A549 (cell line): ENCODE results near the gene PIK3R6.

ENCODE experiments used
- KDM1A ChIP-seq: fragments of 200-600 bp; sonication (generic); IDR thresholded peaks from 2 replicates; pipeline ENCODE4 v1.6.1; 2016; ENCODE audit warnings: low read depth, mild to moderate bottlenecking
- POLR2A ChIP-seq: IDR thresholded peaks from 2 replicates; pipeline ENCODE4 v1.6.1; 2012; ENCODE audit warnings: mild to moderate bottlenecking, low read length
- RAD21 ChIP-seq, 2 experiments: fragments of >200 bp in 1 of 2; sonication (Bioruptor Twin) in 1 of 2; formaldehyde crosslinking in 1 of 2; IDR thresholded peaks in 1 of 2; conservative IDR thresholded peaks in 1 of 2; 2 replicates in 1 of 2; 3 replicates in 1 of 2; pipeline ENCODE4 v1.6.1; 2012 to 2018; ENCODE audit warnings: inconsistent platforms in 1 of 2
- RFX5 ChIP-seq: fragments of 450-650 bp; IDR thresholded peaks from 2 replicates; pipeline ENCODE4 v1.7.1; 2014; ENCODE audit warnings: antibody characterized with exemption, mild to moderate bottlenecking, moderate library complexity
- TF ChIP-seq, protein P1 (sequence below): fragments of >200 bp; sonication (Bioruptor Twin); formaldehyde crosslinking; IDR thresholded peaks from 3 replicates; pipeline ENCODE4 v1.5.1; 2016

DNA sequence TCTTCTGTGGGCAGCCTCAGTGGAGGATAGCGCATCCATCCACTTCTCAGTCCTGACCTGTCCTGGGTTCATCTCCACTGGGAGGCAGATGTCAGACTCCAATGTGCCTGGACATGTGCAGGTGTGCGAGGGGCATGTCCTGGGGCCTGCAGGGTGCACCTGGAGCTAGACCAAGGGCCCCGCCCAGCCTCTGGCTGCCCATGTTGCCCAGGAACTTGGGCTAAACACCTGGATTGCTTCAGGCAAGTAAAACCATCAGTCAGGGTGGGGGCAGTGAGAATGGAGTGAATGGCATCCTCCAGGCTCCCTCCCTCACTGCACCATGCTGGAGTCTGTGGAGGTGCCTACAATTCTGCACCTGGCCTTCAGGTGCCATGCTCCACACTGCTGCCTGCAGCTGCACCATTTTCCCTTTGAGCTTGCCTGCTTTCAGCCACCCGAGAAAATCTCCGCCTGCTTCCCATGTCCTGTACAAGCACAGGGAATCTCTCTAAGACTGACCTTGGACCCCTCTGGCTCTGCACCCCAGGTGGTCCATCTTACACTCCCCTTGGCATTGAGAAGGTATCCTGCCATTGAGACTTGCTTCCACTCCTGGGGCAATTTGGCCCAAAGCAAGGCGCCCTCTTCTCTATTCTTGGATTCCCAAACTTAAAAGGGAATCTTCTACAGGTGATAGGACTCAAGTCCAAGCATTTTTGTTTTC, 66.2 kb downstream of the PIK3R6 start:
- TF ChIP-seq POLR2A (no peak), RFX5 (no peak), RAD21 (conservative IDR thresholded peaks at IDR 0.05 in 1 of 2, IDR thresholded peaks at IDR 0.05 in 1 of 2) (no peak), KDM1A (no peak)
- TF ChIP-seq, protein P1, sequence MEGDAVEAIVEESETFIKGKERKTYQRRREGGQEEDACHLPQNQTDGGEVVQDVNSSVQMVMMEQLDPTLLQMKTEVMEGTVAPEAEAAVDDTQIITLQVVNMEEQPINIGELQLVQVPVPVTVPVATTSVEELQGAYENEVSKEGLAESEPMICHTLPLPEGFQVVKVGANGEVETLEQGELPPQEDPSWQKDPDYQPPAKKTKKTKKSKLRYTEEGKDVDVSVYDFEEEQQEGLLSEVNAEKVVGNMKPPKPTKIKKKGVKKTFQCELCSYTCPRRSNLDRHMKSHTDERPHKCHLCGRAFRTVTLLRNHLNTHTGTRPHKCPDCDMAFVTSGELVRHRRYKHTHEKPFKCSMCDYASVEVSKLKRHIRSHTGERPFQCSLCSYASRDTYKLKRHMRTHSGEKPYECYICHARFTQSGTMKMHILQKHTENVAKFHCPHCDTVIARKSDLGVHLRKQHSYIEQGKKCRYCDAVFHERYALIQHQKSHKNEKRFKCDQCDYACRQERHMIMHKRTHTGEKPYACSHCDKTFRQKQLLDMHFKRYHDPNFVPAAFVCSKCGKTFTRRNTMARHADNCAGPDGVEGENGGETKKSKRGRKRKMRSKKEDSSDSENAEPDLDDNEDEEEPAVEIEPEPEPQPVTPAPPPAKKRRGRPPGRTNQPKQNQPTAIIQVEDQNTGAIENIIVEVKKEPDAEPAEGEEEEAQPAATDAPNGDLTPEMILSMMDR: no peak
